Activated CD4-positive, alpha-beta T cell treated with anti-CD3 and anti-CD28 coated beads, Interleukin-2, Interleukin-6, amounts not matched to agents 100 ng/mL and 50 ng/mL, durations not matched to agents 16 hours and 8 hours (primary cell): ENCODE measurements around the gene SND1.
"Not testable (repeated sequence)": the region's sequence is repeated elsewhere in the genome, so short reads cannot be mapped to it uniquely, and the experiment has no call there.

Experiments used
- DNase-seq: peaks from one replicate; pipeline ENCODE4 v3.0.0-alpha.2; 2020

Gene SND1

GRCh38 chr7:127943541-127944521 lies 291.8 kb downstream of the SND1 start:
- DNase-seq: no peak

- no peak for DNase-seq
These were observed 294.1 kb downstream of the SND1 start for GRCh38 chr7:127946111-127946510.

GRCh38 chr7:127946847-127947246 lies 294.9 kb downstream of the SND1 start:
- no peak for DNase-seq

GRCh38 chr7:127948312-127948711 lies 296.3 kb downstream of the SND1 start:
- DNase-seq: no peak

- DNase-seq: no peak
These were observed 296.9 kb downstream of the SND1 start for GRCh38 chr7:127948930-127949329.

GRCh38 chr7:127949769-127950222 lies 297.8 kb downstream of the SND1 start:
- DNase-seq: no peak

GRCh38 chr7:127950233-127950935 lies 298.4 kb downstream of the SND1 start:
- no peak for DNase-seq

- DNase-seq: no peak
These were observed 301.7 kb downstream of the SND1 start for GRCh38 chr7:127953423-127954356.

- DNase-seq: no peak
These were observed 302.4 kb downstream of the SND1 start for GRCh38 chr7:127954357-127954748.

GRCh38 chr7:127955051-127955531 lies 303.1 kb downstream of the SND1 start:
- DNase-seq: no peak

- no peak for DNase-seq
These were observed 305.9 kb downstream of the SND1 start for GRCh38 chr7:127957886-127958285.

GRCh38 chr7:127959770-127960169 lies 307.8 kb downstream of the SND1 start:
- DNase-seq: no peak

GRCh38 chr7:127961786-127962453 lies 309.9 kb downstream of the SND1 start:
- no peak for DNase-seq

- DNase-seq: no peak
These were observed 310.8 kb downstream of the SND1 start for GRCh38 chr7:127962589-127963361.

GRCh38 chr7:127963850-127964249 lies 311.9 kb downstream of the SND1 start:
- DNase-seq: not testable (repeated sequence)

GRCh38 chr7:127967281-127967680 lies 315.3 kb downstream of the SND1 start:
- DNase-seq: no peak

GRCh38 chr7:127968547-127968946 lies 316.6 kb downstream of the SND1 start:
- no peak for DNase-seq

GRCh38 chr7:127973832-127974231 lies 321.8 kb downstream of the SND1 start:
- DNase-seq: no peak

GRCh38 chr7:127974446-127975035 lies 322.5 kb downstream of the SND1 start:
- DNase-seq: no peak

- no peak for DNase-seq
These were observed 324.2 kb downstream of the SND1 start for GRCh38 chr7:127976056-127976737.
